GM20000 (cell line): ENCODE data around the gene SCARB1.

Experiments
- DNase-seq: peaks from one replicate; pipeline ENCODE4 v3.0.0; 2012; ENCODE audit warnings: low spot score
- TF ChIP-seq, protein P1 (sequence below): IDR thresholded peaks from 2 replicates; pipeline ENCODE4 v1.5.1; 2012; ENCODE audit warnings: mild to moderate bottlenecking, control low read depth; ENCODE audit errors: extremely low read depth, missing control alignments

SCARB1 gene

DNA sequence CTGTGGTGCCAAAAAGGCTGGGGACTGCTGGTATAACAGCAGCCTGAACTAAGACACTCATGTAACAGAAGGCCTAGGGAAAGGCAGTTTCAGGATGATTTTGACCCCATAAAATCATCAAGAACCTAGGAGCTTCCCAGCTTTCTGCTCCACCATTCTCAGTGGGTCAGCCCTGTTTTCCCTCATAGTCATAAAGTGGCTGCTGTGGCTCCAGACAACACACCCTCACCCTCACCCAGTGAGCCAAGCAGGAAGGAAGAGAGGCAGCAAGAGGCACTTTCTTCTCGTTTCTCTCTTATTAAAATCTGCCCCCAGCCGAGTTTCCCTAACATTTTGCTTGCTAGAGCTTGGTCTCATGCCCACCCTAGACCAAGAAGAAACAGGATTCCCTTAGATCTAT, 131.8 kb downstream of the SCARB1 start:
- DNase-seq = no peak
- TF ChIP-seq, protein P1, sequence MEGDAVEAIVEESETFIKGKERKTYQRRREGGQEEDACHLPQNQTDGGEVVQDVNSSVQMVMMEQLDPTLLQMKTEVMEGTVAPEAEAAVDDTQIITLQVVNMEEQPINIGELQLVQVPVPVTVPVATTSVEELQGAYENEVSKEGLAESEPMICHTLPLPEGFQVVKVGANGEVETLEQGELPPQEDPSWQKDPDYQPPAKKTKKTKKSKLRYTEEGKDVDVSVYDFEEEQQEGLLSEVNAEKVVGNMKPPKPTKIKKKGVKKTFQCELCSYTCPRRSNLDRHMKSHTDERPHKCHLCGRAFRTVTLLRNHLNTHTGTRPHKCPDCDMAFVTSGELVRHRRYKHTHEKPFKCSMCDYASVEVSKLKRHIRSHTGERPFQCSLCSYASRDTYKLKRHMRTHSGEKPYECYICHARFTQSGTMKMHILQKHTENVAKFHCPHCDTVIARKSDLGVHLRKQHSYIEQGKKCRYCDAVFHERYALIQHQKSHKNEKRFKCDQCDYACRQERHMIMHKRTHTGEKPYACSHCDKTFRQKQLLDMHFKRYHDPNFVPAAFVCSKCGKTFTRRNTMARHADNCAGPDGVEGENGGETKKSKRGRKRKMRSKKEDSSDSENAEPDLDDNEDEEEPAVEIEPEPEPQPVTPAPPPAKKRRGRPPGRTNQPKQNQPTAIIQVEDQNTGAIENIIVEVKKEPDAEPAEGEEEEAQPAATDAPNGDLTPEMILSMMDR = no peak

DNA sequence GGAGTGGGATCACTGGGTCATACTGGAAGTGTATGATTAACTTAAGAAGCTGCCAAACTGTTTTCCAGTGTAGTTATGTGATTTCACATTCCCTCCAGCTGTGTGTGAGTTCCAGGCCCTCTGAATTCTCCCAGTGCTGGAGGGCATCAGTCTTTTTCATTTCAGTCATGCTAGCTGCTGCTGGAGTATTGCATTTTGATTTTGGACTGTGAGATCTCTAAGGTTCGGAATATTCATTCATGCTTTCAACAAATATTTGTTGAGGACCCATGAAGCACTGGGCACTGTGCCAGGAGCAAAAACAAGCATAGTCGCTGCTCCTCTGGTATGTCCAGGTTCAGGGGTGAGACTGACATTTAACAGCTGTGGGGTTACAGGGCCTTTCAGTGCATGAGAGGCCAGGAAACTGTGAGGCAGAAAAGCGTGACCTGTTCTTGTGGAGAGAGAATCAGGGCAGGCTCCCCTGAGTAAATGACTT, 133.2 kb downstream of the SCARB1 start:
- no peak for DNase-seq
- TF ChIP-seq, protein P1 = no peak

DNA sequence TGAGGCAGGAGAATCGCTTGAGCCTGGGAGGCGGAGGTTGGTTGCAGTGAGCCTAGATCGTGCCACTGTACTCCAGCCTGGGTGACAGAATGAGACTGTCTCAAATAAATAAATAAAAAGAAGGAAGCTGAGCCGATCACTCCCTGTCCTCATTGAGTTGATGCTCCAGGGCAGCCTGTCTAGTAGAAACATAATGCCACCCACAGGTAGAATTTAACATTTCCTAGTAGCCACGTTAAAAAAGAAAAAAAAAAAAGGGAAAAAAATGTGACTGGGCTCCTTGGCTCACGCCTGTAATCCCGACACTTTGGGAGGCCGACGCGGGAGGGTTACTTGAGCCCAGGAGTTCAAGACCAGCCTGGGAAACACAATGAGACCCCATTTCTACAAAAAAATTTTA, 135.7 kb downstream of the SCARB1 start:
- TF ChIP-seq, protein P1 = no peak
- no peak for DNase-seq

DNA sequence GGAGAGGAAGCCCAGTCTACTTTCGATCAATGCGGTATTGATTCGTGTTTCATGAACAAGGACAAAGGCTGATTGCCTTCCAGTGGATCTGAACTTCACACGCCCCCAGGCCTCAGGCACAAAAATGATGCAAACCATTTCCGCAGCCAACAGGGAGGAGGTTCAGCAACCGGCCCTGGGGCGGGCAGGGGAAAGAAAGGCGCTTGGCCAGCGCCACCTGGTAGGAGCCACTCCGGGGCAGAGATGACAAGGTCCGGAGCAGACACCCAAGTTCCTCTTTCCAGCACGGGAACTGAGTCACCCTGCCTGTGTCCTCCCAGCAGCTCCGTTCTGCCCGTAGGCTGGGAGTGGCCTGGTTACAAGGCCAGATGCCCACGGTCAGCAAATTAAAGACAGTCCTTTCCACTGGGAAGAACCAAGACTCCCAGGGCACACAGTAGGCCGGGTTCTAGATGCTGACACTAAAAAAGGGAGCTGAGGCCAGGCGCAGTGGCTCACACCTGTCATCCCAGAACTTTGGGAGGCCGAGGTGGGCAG, 136.3 kb downstream of the SCARB1 start:
- DNase-seq = peak; percentile 22

More for the DNA sequence above, 136.3 kb downstream of the SCARB1 start:
- TF ChIP-seq, protein P1 = no peak
